Liver (tissue), 3 donors: ENCODE data around the gene COL17A1.

Experiments used
- JUND ChIP-seq, 2 donors: IDR thresholded peaks; 2 replicates each; pipeline ENCODE4 v1.6.1; 2016; ENCODE audit warnings: antibody characterized with exemption in 2 of 2
- RAD21 ChIP-seq, 2 donors: IDR thresholded peaks; 2 replicates each; pipeline ENCODE4 v1.6.1; 2016; ENCODE audit warnings: antibody characterized with exemption in 2 of 2, mild to moderate bottlenecking in 2 of 2
- RXRA ChIP-seq, 2 donors: IDR thresholded peaks; 2 replicates each; pipeline ENCODE4 v1.6.1; 2017 to 2018; ENCODE audit warnings: antibody characterized with exemption in 2 of 2, mild to moderate bottlenecking in 1 of 2
- SP1 ChIP-seq: IDR thresholded peaks from 2 replicates; pipeline ENCODE4 v1.6.1; 2018; ENCODE audit warnings: antibody characterized with exemption, mild to moderate bottlenecking
- TAF1 ChIP-seq: conservative IDR thresholded peaks from 2 replicates; pipeline ENCODE4 v1.6.1; 2016; ENCODE audit warnings: antibody characterized with exemption, mild to moderate bottlenecking
- YY1 ChIP-seq: IDR thresholded peaks from 2 replicates; pipeline ENCODE4 v1.6.1; 2016; ENCODE audit warnings: antibody characterized with exemption, mild to moderate bottlenecking
- TF ChIP-seq, protein P1 (sequence below): fragments of 150-350 bp; IDR thresholded peaks from 2 replicates; pipeline ENCODE4 v1.5.1; 2017; ENCODE audit warnings: improper control_type of control experiment, low read depth, low read length; ENCODE audit not compliant: missing input control
- TF ChIP-seq, protein P2 (sequence below): IDR thresholded peaks from 2 replicates; pipeline ENCODE4 v1.6.1; 2016; ENCODE audit warnings: antibody characterized with exemption
- TF ChIP-seq, protein P3 (sequence below): IDR thresholded peaks from 2 replicates; pipeline ENCODE4 v1.6.1; 2016; ENCODE audit warnings: antibody characterized with exemption
- TF ChIP-seq, protein P4 (sequence below): IDR thresholded peaks from 2 replicates; pipeline ENCODE4 v1.6.1; 2016; ENCODE audit warnings: antibody characterized with exemption, mild to moderate bottlenecking
- TF ChIP-seq, protein P5 (sequence below): IDR thresholded peaks from 2 replicates; pipeline ENCODE4 v1.6.1; 2016; ENCODE audit warnings: antibody characterized with exemption
- donor health status: healthy.
- donor health status: healthy.

DNA sequence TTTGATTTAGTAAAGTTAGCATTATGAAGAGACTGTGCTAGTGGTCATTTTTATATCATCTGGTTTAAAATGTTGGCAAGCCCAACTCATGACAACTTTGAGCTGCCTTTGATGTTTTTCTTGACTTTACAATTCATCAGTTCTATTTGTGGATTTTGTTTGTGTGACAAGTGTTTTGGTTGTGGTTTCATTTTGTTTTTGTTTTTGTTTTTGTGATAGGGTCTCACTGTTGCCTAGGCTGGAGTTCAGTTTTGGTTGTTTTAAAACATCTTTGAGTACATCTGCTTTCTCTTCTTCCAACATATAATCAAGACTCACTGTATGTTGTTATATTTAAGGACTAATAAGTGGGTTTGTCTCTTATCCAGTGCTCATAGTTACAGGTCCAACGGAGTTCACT is 18.7 kb upstream of the COL17A1 start:
- TF ChIP-seq, protein P1, sequence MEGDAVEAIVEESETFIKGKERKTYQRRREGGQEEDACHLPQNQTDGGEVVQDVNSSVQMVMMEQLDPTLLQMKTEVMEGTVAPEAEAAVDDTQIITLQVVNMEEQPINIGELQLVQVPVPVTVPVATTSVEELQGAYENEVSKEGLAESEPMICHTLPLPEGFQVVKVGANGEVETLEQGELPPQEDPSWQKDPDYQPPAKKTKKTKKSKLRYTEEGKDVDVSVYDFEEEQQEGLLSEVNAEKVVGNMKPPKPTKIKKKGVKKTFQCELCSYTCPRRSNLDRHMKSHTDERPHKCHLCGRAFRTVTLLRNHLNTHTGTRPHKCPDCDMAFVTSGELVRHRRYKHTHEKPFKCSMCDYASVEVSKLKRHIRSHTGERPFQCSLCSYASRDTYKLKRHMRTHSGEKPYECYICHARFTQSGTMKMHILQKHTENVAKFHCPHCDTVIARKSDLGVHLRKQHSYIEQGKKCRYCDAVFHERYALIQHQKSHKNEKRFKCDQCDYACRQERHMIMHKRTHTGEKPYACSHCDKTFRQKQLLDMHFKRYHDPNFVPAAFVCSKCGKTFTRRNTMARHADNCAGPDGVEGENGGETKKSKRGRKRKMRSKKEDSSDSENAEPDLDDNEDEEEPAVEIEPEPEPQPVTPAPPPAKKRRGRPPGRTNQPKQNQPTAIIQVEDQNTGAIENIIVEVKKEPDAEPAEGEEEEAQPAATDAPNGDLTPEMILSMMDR = no peak
- TF ChIP-seq JUND (IDR thresholded peaks at IDR 0.05) (no peak), RAD21 (IDR thresholded peaks at IDR 0.05) (no peak), RXRA (IDR thresholded peaks at IDR 0.05) (no peak), YY1 (no peak), SP1 (no peak), TAF1 (no peak)
- TF ChIP-seq, protein P2, sequence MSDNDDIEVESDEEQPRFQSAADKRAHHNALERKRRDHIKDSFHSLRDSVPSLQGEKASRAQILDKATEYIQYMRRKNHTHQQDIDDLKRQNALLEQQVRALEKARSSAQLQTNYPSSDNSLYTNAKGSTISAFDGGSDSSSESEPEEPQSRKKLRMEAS = no peak
- TF ChIP-seq, protein P3, sequence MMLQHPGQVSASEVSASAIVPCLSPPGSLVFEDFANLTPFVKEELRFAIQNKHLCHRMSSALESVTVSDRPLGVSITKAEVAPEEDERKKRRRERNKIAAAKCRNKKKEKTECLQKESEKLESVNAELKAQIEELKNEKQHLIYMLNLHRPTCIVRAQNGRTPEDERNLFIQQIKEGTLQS = no peak
- TF ChIP-seq, protein P4, sequence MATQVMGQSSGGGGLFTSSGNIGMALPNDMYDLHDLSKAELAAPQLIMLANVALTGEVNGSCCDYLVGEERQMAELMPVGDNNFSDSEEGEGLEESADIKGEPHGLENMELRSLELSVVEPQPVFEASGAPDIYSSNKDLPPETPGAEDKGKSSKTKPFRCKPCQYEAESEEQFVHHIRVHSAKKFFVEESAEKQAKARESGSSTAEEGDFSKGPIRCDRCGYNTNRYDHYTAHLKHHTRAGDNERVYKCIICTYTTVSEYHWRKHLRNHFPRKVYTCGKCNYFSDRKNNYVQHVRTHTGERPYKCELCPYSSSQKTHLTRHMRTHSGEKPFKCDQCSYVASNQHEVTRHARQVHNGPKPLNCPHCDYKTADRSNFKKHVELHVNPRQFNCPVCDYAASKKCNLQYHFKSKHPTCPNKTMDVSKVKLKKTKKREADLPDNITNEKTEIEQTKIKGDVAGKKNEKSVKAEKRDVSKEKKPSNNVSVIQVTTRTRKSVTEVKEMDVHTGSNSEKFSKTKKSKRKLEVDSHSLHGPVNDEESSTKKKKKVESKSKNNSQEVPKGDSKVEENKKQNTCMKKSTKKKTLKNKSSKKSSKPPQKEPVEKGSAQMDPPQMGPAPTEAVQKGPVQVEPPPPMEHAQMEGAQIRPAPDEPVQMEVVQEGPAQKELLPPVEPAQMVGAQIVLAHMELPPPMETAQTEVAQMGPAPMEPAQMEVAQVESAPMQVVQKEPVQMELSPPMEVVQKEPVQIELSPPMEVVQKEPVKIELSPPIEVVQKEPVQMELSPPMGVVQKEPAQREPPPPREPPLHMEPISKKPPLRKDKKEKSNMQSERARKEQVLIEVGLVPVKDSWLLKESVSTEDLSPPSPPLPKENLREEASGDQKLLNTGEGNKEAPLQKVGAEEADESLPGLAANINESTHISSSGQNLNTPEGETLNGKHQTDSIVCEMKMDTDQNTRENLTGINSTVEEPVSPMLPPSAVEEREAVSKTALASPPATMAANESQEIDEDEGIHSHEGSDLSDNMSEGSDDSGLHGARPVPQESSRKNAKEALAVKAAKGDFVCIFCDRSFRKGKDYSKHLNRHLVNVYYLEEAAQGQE = no peak
- TF ChIP-seq, protein P5, sequence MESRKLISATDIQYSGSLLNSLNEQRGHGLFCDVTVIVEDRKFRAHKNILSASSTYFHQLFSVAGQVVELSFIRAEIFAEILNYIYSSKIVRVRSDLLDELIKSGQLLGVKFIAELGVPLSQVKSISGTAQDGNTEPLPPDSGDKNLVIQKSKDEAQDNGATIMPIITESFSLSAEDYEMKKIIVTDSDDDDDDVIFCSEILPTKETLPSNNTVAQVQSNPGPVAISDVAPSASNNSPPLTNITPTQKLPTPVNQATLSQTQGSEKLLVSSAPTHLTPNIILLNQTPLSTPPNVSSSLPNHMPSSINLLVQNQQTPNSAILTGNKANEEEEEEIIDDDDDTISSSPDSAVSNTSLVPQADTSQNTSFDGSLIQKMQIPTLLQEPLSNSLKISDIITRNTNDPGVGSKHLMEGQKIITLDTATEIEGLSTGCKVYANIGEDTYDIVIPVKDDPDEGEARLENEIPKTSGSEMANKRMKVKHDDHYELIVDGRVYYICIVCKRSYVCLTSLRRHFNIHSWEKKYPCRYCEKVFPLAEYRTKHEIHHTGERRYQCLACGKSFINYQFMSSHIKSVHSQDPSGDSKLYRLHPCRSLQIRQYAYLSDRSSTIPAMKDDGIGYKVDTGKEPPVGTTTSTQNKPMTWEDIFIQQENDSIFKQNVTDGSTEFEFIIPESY = no peak
